GM21447 (cell line): ENCODE data around the gene ADAD1.

Experiments used
- ATAC-seq: cut with Tn5 transposase; IDR thresholded peaks from one replicate; pipeline ENCODE4 v1.9.1; 2021; ENCODE audit not compliant: unreplicated experiment

Gene ADAD1

GRCh38 chr4:122453384-122453995 is 74.7 kb downstream of the ADAD1 start:
- ATAC-seq: no peak

- no peak for ATAC-seq
Observed at GRCh38 chr4:122456231-122457116, 77.7 kb downstream of the ADAD1 start, which contains the start of gene IL2. IL2 (minus strand) TSS chr4:122456725; CDS start chr4:122456440, 285 bp downstream.

GRCh38 chr4:122458625-122459024 is 79.8 kb downstream of the ADAD1 start:
- peak; percentile 82 for ATAC-seq

GRCh38 chr4:122469457-122469856 is 90.6 kb downstream of the ADAD1 start:
- no peak for ATAC-seq

- no peak for ATAC-seq
Observed at GRCh38 chr4:122475233-122475632, 96.4 kb downstream of the ADAD1 start.

GRCh38 chr4:122476126-122476525 is 97.3 kb downstream of the ADAD1 start:
- no peak for ATAC-seq

- no peak for ATAC-seq
Observed at GRCh38 chr4:122476745-122477144, 97.9 kb downstream of the ADAD1 start.
